Measurements from ENCODE around the gene HMGCS1.

HMGCS1 gene

GRCh38 chr5:43353668-43354067, 40.5 kb upstream of the HMGCS1 start:
- ChIA-PET CTCF (interaction anchor here (0.5 to 0.6 kb wide), 2 partner anchors 250 to 607 kb away, joined by 3 read pairs; no protein-coding TSS in a partner anchor), POLR2A (ENCODE audit: low non-redundant PET) (no interaction called here)
- TF ChIP-seq CTCF (conservative IDR thresholded peaks at IDR 0.05; ENCODE audit: low read depth) = no peak
- no peak overlapping the region for H3K27ac ChIP-seq
- DNase-seq (ENCODE audit: low spot score) = no peak

- TF ChIP-seq CTCF (conservative IDR thresholded peaks at IDR 0.05; ENCODE audit: low read depth) = no peak
- POLR2A ChIA-PET (ENCODE audit: low non-redundant PET) = no interaction called here
- H3K27ac ChIP-seq = no peak overlapping the region
- DNase-seq (ENCODE audit: low spot score) = no peak
- CTCF ChIA-PET = no interaction called here
These were observed 39.7 kb upstream of the HMGCS1 start for GRCh38 chr5:43352915-43353314.

GRCh38 chr5:43352131-43352530, 38.9 kb upstream of the HMGCS1 start:
- no peak for DNase-seq (ENCODE audit: low spot score)
- ChIA-PET POLR2A (ENCODE audit: low non-redundant PET) (no interaction called here), CTCF (no interaction called here)
- no peak for TF ChIP-seq CTCF (conservative IDR thresholded peaks at IDR 0.05; ENCODE audit: low read depth)
- H3K27ac ChIP-seq = no peak overlapping the region

- ChIA-PET CTCF (no interaction called here), POLR2A (ENCODE audit: low non-redundant PET) (no interaction called here)
- DNase-seq (ENCODE audit: low spot score) = no peak
- no peak for TF ChIP-seq CTCF (conservative IDR thresholded peaks at IDR 0.05; ENCODE audit: low read depth)
- H3K27ac ChIP-seq = no peak overlapping the region
These were observed 35.7 kb upstream of the HMGCS1 start for GRCh38 chr5:43348861-43349363.

- no peak overlapping the region for H3K27ac ChIP-seq
- no peak for DNase-seq (ENCODE audit: low spot score)
- POLR2A ChIA-PET (ENCODE audit: low non-redundant PET) = no interaction called here
- CTCF ChIA-PET = no interaction called here
- no peak for TF ChIP-seq CTCF (conservative IDR thresholded peaks at IDR 0.05; ENCODE audit: low read depth)
These were observed 35.0 kb upstream of the HMGCS1 start for GRCh38 chr5:43348207-43348606.

GRCh38 chr5:43338862-43339261, 25.6 kb upstream of the HMGCS1 start:
- H3K27ac ChIP-seq = no peak overlapping the region
- CTCF ChIA-PET = no interaction called here
- no peak for DNase-seq (ENCODE audit: low spot score)
- TF ChIP-seq CTCF (conservative IDR thresholded peaks at IDR 0.05; ENCODE audit: low read depth) = no peak
- POLR2A ChIA-PET (ENCODE audit: low non-redundant PET) = no interaction called here

GRCh38 chr5:43336159-43336558, 22.9 kb upstream of the HMGCS1 start:
- DNase-seq (ENCODE audit: low spot score) = no peak
- POLR2A ChIA-PET (ENCODE audit: low non-redundant PET) = no interaction called here
- no peak overlapping the region for H3K27ac ChIP-seq
- CTCF ChIA-PET = no interaction called here
- TF ChIP-seq CTCF (conservative IDR thresholded peaks at IDR 0.05; ENCODE audit: low read depth) = no peak
